Tongue (tissue), 2 donors: ENCODE results near the gene VIP. TPM values are rescaled to one million over a fixed set of nuclear protein-coding genes. Genes with fewer than 3 reads are reported as not detected.

Source experiments
- DNase-seq: peaks from one replicate; pipeline ENCODE4 v3.0.0-alpha.2; 2015
- total RNA-seq: library from RNA; depleted of rRNA; stranded (reverse); fragments of >200 nt; gene quantifications from one replicate; pipeline ENCODE4 v1.2.3, GENCODE V29; 2014

The VIP gene
- total RNA-seq, 1 donor from 2014 or later = 1.8 TPM

DNA sequence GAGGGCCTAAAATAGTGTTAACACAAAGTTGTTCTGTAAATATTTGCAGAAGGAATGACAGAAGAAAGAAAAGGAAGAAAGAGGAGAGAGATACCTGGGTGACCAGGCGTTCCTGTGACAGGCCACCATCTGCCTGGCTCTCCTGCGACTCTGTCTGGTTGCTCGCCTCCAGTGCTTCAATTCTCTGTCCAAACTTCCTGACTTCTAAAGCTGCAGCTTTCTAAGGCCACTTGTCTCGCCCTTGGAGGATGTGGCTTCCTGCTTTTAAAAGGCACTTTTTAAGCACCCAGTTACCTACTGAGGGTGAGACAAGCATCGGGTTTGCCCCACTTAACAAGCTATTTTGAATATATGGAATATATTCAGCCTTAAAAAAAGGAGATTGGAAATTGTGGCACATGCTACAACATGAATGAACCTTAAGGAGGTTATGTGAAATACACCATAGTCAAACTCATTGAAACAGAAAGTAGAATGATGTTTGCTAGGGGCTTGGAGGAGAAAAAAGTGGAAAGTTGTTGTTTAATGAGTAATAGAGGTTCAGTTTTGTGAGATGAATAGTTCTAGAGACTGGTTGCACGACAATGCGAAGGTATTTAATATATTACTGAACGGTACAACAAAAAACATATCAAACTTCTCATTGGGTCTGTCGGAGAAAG lies 32.8 kb downstream of the VIP start:
- no peak for DNase-seq

DNA sequence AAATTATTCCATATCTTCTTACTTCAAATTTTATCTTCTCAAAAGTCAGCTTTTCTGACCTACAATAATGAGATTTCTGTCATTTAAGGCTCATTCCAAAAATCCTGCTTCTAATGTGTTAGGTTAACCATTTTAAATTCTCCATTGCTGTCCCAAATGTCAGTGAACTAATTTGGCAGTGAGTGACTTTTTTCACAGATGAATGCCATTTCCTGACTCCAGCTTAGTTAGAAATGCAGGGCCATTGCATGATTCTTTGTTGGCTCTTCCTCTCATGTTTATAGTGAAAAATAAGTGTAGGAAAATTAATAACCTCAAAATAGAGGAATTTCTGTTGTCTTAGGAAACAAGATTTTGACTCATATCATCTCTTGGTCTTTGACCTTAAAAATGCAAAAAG lies 44.1 kb downstream of the VIP start:
- DNase-seq = no peak

DNA sequence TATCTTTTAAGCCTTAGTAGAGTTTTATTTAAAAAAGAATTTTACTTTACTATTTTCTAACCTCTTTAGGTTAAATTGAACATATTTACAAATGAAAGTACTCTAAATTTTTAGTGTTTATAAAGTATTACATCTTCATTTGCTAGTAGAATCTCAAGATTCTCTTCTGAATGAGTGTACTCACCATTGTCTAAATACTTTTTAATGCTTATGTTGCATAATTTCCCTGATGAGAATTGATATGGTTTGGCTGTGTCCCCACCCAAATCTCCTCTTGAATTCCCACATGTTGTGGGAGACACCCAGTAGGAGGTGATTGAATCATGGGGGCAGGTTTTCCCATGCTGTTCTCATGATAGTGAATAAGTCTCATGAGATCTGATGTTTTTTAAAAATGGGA lies 53.6 kb downstream of the VIP start:
- DNase-seq = no peak

Other genes with a start within 250 kb of the VIP start
- gene SYNE1, start 113.4 kb upstream of the VIP start, total RNA-seq = 580 TPM
- 26.0 TPM for gene MYCT1, start 52.9 kb upstream of the VIP start, total RNA-seq
- 16.4 TPM for gene FBXO5, start 232.2 kb downstream of the VIP start, total RNA-seq